ENCODE data around the gene MYO1D.

Gene MYO1D

GRCh38 chr17:32609884-32610650, 266.9 kb downstream of the MYO1D start:
- no peak for DNase-seq

- DNase-seq, result no peak
Measured at GRCh38 chr17:32609085-32609484, 267.8 kb downstream of the MYO1D start.

GRCh38 chr17:32608267-32608666, 268.7 kb downstream of the MYO1D start:
- no peak for DNase-seq

GRCh38 chr17:32604966-32605365, 272.0 kb downstream of the MYO1D start:
- no peak for DNase-seq

GRCh38 chr17:32602396-32602795, 274.5 kb downstream of the MYO1D start:
- no peak for DNase-seq

GRCh38 chr17:32601866-32602265, 275.1 kb downstream of the MYO1D start:
- DNase-seq, result no peak

- peak; percentile 89 for DNase-seq
Measured at GRCh38 chr17:32596628-32597027, 280.3 kb downstream of the MYO1D start.

- peak; percentile 34 for DNase-seq
Measured at GRCh38 chr17:32596206-32596605, 280.7 kb downstream of the MYO1D start.

- no peak for DNase-seq
Measured at GRCh38 chr17:32593003-32593402, 283.9 kb downstream of the MYO1D start.

- no peak for DNase-seq
Measured at GRCh38 chr17:32591405-32591804, 285.5 kb downstream of the MYO1D start.

GRCh38 chr17:32590974-32591373, 285.9 kb downstream of the MYO1D start:
- peak; percentile 42 for DNase-seq

GRCh38 chr17:32588982-32589381, 287.9 kb downstream of the MYO1D start:
- no peak for DNase-seq

GRCh38 chr17:32588135-32588534, 288.8 kb downstream of the MYO1D start:
- DNase-seq, result no peak

- no peak for DNase-seq
Measured at GRCh38 chr17:32586666-32587065, 290.3 kb downstream of the MYO1D start.

GRCh38 chr17:32584792-32585191, 292.1 kb downstream of the MYO1D start:
- DNase-seq, result no peak

GRCh38 chr17:32583053-32583452, 293.9 kb downstream of the MYO1D start:
- no peak for DNase-seq

- DNase-seq, result no peak
Measured at GRCh38 chr17:32575852-32576251, 301.1 kb downstream of the MYO1D start.

GRCh38 chr17:32570081-32570396, 306.9 kb downstream of the MYO1D start:
- DNase-seq, result no peak

GRCh38 chr17:32569171-32570080, 307.5 kb downstream of the MYO1D start:
- DNase-seq, result no peak

- no peak for DNase-seq
Measured at GRCh38 chr17:32568705-32569104, 308.2 kb downstream of the MYO1D start.

- DNase-seq, result no peak
Measured at GRCh38 chr17:32567511-32567910, 309.4 kb downstream of the MYO1D start.

GRCh38 chr17:32567086-32567485, 309.8 kb downstream of the MYO1D start:
- no peak for DNase-seq

- no peak for DNase-seq
Measured at GRCh38 chr17:32566303-32566702, 310.6 kb downstream of the MYO1D start.

- DNase-seq, result no peak
Measured at GRCh38 chr17:32565401-32565800, 311.5 kb downstream of the MYO1D start.

Data from NCI-H2171 (cell line).